Motor neuron (in vitro differentiated cells): Measurements from ENCODE around the gene TRIP10. TPM values are rescaled to one million over a fixed set of nuclear protein-coding genes. Genes with fewer than 3 reads are reported as not detected.

Source experiments
- ATAC-seq, 8 experiments: fragments of 200-7000 bp; cut with Tn5 transposase; replicated peaks in 6 of 8; 2 replicates each; pipeline ENCODE4 v1.8.0; 2021; ENCODE audit warnings: mild to moderate bottlenecking in 8 of 8, moderate library complexity in 8 of 8
- H3K27ac ChIP-seq, 2 donors: fragments of 250-450 bp; sonication (Bioruptor Pico); 2 replicates each; pipeline ENCODE4 v1.9.0; 2021; ENCODE audit warnings: antibody characterized with exemption in 2 of 2, mild to moderate bottlenecking in 2 of 2, moderate library complexity in 1 of 2
- H3K4me1 ChIP-seq, 2 donors: fragments of 250-450 bp; sonication (Bioruptor Pico); replicated peaks in 1 of 2; 2 replicates each; pipeline ENCODE4 v1.6.1; 2021; ENCODE audit warnings: antibody characterized with exemption in 2 of 2, mild to moderate bottlenecking in 2 of 2, moderate library complexity in 1 of 2
- H3K4me3 ChIP-seq, 5 donors: fragments of 250-450 bp; sonication (Bioruptor Pico); 2 replicates each; pipeline ENCODE4 v1.9.0; 2021; ENCODE audit warnings: antibody characterized with exemption in 5 of 5, mild to moderate bottlenecking in 5 of 5, moderate library complexity in 4 of 5
- WGBS, 10 experiments: fragments of 450-650 bp; shearing (Covaris generic); methylation state at CpG; one replicate each; pipeline ENCODE4 v1.0.0; 2022; 5-methylcytosine and 5-hydroxymethylcytosine counted together
- in situ Hi-C, 9 experiments: fragments of 400-800 bp; cut with MboI; loops; one replicate each; pipeline ENCODE4 v1.15.0; 2021; ENCODE audit warnings: low sequenced_read_pairs in 9 of 9, low pct_unique_long_range_greater_than_20kb in 2 of 9; ENCODE audit not compliant: unreplicated experiment in 9 of 9
- total RNA-seq, 8 experiments: library from RNA; unstranded; fragments of 300-600 nt; gene quantifications; 2 replicates each; pipeline versions ENCODE4 v1.2.3 to v1.2.4, GENCODE V29; 2022

Gene TRIP10, protein sequence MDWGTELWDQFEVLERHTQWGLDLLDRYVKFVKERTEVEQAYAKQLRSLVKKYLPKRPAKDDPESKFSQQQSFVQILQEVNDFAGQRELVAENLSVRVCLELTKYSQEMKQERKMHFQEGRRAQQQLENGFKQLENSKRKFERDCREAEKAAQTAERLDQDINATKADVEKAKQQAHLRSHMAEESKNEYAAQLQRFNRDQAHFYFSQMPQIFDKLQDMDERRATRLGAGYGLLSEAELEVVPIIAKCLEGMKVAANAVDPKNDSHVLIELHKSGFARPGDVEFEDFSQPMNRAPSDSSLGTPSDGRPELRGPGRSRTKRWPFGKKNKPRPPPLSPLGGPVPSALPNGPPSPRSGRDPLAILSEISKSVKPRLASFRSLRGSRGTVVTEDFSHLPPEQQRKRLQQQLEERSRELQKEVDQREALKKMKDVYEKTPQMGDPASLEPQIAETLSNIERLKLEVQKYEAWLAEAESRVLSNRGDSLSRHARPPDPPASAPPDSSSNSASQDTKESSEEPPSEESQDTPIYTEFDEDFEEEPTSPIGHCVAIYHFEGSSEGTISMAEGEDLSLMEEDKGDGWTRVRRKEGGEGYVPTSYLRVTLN
- 10 to 100 TPM in 3 of 8 experiments, 1 to 10 TPM in 5; 5.8 to 28.7 (median 9.2) TPM for total RNA-seq

DNA sequence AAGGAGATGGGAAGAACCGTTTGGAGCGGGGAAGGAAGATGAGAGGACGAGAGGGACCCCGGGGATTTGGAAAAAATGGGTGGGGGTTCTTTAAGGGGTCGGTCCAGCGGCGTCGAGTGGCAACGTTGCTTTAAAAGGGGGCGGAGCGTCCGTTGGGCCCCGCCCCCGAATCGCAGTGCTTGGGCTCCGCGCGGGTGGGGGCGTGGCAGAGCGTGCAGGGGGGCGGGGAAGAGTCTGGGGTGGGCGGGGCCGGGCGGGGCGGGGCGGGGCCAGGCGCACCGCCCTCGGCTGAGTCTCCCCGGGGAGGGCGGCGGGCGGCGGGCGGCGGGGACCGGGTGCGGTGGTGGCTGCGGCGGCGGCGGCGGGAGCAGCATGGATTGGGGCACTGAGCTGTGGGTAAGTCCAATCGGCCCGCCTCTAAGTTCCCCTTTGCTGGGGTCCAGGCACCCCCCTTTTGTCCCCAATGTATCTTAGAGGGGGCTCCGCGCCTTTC lies at the start of gene TRIP10:
TSS of gene TRIP10 (plus strand) at position 291 of the 493 bp plus-strand sequence. CDS start at position 373, 82 bp downstream.
- in situ Hi-C loops = loop anchor here in 1 of 9 experiments (10.0 kb wide), 1 partner anchor 125 kb away; no protein-coding TSS in a partner anchor
- H3K27ac ChIP-seq = peak within 1 kb of the TSS; percentile 53 to 86
- peaks cover 20 to 33% of the 10 kb centered on the region in 2 donors for H3K4me1 ChIP-seq

DNA sequence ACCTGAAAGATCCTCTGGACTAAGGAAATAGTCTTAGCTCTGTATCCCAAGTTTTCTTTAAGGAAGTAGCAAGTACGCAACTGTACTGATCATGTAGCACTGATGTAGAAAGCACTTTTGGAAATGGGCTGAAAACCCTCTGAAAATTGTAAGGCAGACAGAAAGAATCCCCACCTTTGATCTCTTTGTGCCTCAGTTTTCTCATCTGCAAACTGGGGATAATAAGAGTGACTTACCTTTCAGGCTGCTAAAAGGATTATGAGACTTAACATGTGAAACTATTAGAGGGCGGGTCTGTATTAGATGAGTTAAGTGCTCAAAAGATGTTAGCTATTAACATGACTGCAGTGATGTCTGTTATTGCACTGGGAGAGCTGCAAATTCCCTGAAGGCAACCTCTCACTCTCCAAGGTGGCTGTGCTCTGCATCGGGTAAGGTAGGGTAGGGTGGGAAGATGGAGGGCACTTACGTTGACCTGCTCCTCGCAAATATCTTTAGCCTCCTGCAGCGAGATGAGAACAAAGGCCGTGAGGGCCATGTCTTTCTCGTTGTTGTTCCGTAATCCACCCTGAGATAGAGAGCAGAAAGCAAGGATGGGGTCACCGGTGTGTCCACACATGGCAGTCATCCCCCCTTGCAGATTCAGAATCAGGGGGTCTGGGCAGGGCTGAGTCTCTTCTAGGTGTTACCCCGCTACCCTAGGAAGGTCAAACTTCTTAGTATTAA lies 49.2 kb upstream of the TRIP10 start:
- Histone ChIP-seq H3K4me1 (no peaks in the 10 kb centered on the region), H3K27ac (no peak overlapping the region), H3K4me3 (no peak overlapping the region)
- WGBS, 10 experiments = 53 to 100% (median 80%) methylated on average over 1 to 9 of the region's 11 CpGs; no CpG with 5 or more reads in 1 of the 10 experiments
- no peak for ATAC-seq
- in situ Hi-C loops = no loop called here

More for the DNA sequence above, at the start of gene TRIP10:
- peak in 2 of 8 experiments; percentile 0 to 2 for ATAC-seq
- 0% methylated on average over 1 of the region's 47 CpGs; no CpG with 5 or more reads in 9 of the 10 experiments for WGBS, 10 experiments
- peak within 1 kb of the TSS; percentile 37 to 51 (median 45) for H3K4me3 ChIP-seq

DNA sequence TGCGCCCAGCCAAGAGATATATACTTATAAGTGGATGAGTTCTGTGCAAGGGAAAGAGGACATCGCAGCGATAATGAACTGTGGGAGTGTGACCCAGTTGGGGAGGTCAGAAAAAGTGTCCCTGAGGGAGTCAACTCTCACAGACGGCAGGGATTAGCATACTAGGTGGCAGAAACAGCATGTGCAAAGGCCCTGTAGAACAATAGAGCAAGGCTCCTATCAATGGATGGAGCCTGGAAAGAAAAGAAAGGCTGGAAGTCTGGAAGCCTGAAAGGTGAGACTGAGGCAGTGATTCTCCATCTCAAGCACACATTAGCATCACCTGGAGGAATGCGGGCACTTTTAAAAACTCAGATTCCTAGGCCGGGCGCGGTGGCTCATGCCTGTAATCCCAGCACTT lies 48.1 kb upstream of the TRIP10 start:
- in situ Hi-C loops = no loop called here
- H3K4me3 ChIP-seq = no peak overlapping the region
- no peaks in the 10 kb centered on the region for H3K4me1 ChIP-seq
- H3K27ac ChIP-seq = no peak overlapping the region
- no peak for ATAC-seq
- WGBS, 10 experiments = 80 to 100% (median 88%) methylated on average over 1 to 8 of the region's 8 CpGs; no CpG with 5 or more reads in 5 of the 10 experiments

DNA sequence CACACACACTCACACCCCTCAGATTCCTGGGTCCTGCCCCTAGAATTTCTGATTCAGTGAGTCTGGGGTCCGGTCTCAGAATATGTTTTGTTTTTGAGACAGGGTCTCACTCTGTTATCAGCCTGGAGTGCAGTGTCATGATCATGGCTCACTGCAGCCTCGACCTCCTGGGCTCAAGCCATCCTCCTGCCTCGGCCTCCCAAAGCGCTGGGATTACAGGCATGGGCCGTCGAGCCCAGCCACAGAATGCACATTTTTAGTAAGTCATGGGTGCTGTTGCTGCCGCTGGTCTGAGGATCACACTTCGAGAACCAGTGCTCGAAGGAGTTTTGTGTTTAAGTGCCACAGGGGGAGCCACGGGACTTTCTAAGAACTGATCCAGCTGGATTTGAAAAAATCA lies 47.5 kb upstream of the TRIP10 start:
- no peak for ATAC-seq
- no peak overlapping the region for H3K27ac ChIP-seq
- WGBS, 10 experiments = 75 to 100% (median 80%) methylated on average over 1 to 7 of the region's 10 CpGs; no CpG with 5 or more reads in 5 of the 10 experiments
- H3K4me3 ChIP-seq = no peak overlapping the region
- in situ Hi-C loops = no loop called here
- H3K4me1 ChIP-seq = no peaks in the 10 kb centered on the region

DNA sequence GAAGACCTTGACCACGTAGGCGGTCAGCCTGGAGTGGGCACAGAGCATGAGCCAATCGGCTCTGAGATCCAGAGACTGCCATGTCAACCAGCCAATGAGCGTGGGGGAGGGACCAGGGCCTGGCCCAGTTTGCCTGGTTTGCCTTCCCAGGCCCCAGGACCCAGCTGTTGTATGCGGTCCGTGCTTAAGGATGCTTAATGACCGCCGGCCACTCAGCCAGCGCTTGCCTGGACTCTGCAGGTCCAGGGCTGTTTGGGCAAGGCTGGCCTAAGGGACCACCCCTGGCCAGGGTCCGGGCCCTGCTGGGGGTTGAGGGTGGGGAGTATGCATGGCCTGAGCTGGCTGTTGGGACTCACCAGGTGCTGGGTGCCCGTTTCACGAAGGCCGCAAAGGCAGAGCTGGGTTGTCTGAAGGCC lies 46.4 kb upstream of the TRIP10 start:
- ATAC-seq = no peak
- Histone ChIP-seq H3K4me1 (no peaks in the 10 kb centered on the region), H3K4me3 (no peak overlapping the region), H3K27ac (no peak overlapping the region)
- 66 to 100% (median 80%) methylated on average over 1 to 7 of the region's 13 CpGs; no CpG with 5 or more reads in 5 of the 10 experiments for WGBS, 10 experiments
- in situ Hi-C loops = no loop called here

DNA sequence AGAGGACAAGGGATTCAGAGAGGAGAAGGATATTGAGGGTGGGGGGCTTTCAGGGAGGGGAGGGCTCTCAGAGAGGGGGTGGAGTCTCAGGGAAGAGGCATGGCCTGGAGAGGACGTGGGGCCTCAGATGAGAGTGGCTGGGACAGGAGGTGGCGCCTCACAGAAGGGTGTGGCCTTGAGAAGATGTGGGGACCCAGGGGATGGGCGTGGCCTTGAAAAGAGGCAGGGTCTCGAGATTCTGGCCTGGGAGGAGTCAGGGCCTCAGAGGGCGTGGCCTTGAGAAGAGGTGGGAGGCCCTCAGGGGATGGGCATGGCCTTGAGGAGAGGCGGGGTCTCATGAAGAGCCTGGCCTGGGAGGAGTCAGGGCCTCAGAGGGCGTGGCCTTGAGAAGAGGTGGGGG lies 45.8 kb upstream of the TRIP10 start:
- Histone ChIP-seq H3K27ac (no peak overlapping the region), H3K4me3 (no peak overlapping the region), H3K4me1 (no peaks in the 10 kb centered on the region)
- peak in 1 of 8 experiments; percentile 11 for ATAC-seq
- in situ Hi-C loops = no loop called here
- no CpG with 5 or more reads among the region's 7 CpGs for WGBS, 10 experiments

DNA sequence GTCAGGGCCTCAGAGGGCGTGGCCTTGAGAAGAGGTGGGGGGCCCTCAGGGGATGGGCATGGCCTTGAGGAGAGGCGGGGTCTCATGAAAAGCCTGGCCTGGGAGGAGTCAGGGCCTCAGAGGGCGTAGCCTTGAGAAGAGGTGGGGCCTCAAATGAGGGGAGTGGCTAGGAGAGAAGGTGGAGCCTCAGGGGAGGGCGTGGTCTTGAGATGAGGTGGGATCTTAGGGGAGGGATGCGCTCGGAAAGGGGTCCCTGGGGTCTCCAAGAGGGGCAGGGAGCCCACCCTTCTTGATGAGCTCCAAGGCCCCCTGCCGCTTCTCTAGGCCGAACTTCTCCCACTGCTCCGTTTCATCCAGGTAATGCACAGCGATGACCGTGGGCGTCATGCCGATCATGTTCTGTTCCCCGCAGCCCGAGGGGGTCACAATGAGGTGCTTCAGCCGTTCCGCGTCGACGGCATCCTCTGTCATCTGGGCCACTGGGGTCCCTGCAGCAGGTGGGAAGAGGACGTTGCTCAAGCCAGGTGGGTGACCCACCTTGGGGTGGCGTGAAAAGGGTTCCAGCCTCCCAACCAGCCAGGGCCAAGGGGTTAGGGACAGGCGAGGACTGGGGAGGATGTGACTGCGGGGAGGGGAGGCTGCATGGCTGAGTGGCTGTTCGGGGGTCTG lies 45.2 kb upstream of the TRIP10 start:
- in situ Hi-C loops = no loop called here
- WGBS, 10 experiments = 100% methylated on average over 1 to 2 of the region's 25 CpGs; no CpG with 5 or more reads in 8 of the 10 experiments

DNA sequence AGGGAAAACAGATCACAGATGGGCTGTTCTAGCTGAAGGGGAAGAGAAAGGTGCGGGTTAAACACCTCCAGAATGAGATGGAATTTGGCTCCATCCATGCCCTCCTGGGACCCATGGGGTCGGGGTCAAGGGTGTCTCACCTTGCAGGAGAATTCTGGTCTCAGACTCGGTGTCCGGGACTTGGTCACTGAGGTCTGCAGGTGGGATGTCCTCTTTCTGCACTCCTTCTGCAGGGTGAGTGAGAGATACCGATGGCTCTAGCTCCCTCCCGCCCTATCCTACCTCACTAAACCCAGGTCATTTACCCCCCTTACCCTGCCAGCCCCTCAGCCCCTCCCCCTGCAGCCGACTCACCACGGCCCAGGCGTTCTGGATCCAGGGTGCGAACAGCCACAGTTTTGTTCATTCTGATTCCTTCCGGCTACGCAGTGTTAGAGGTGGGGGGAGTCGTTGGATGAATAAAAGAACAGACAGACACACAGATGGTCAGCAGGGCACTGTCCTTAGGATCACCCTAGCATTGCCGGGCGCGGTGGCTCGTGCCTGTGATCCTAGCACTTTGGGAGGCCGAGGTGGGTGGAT lies 43.1 kb upstream of the TRIP10 start:
- no peak overlapping the region for H3K27ac ChIP-seq
- no peaks in the 10 kb centered on the region for H3K4me1 ChIP-seq
- H3K4me3 ChIP-seq = no peak overlapping the region
- ATAC-seq = no peak
- WGBS, 10 experiments = 33 to 100% (median 63%) methylated on average over 1 to 5 of the region's 18 CpGs; no CpG with 5 or more reads in 6 of the 10 experiments
- in situ Hi-C loops = no loop called here

More for the DNA sequence above, 45.2 kb upstream of the TRIP10 start:
- ATAC-seq = peak in 2 of 8 experiments; percentile 11 to 35
- Histone ChIP-seq H3K4me1 (no peaks in the 10 kb centered on the region), H3K27ac (no peak overlapping the region), H3K4me3 (no peak overlapping the region)

DNA sequence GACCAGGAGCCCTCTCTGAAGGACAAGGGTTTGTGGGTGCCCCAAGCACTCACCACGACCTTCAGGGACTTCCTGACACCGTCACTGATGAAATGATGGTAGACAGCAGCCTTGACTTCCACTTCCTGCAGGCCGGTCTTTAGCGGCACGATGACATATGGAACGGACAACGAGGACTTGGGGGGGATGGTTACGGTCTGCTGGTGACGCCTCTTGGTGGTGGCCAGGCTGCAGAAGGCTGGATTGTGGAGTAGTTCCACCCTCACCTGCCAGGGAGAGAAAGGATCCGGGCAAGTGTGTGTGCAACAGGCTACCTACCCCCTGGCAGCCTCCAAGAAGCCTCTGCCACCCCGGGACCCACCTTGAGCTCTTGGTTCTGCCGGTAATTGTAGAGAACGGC lies 42.2 kb upstream of the TRIP10 start:
- in situ Hi-C loops = no loop called here
- no peaks in the 10 kb centered on the region for H3K4me1 ChIP-seq
- no peak overlapping the region for H3K27ac ChIP-seq
- WGBS, 10 experiments = 58 to 100% (median 86%) methylated on average over 1 to 10 of the region's 13 CpGs; no CpG with 5 or more reads in 4 of the 10 experiments
- ATAC-seq = no peak
- no peak overlapping the region for H3K4me3 ChIP-seq

DNA sequence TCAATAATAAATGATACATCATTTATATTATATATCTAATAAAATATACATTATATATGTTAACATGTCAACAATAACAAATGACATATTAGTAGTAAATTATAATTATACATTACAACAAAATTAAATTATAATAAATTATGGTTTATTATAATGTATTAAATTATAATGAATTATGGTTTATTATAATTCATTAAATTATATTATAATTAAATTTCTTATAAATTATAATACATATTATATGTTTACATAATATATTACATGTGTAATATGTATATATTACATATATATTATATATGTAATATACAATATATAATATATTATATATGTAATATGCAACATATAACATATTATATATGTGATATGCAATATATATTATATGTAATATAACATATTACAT lies 39.5 kb upstream of the TRIP10 start:
- H3K4me3 ChIP-seq = no peak overlapping the region
- H3K4me1 ChIP-seq = no peaks in the 10 kb centered on the region
- H3K27ac ChIP-seq = no peak overlapping the region
- in situ Hi-C loops = no loop called here
- no peak for ATAC-seq

DNA sequence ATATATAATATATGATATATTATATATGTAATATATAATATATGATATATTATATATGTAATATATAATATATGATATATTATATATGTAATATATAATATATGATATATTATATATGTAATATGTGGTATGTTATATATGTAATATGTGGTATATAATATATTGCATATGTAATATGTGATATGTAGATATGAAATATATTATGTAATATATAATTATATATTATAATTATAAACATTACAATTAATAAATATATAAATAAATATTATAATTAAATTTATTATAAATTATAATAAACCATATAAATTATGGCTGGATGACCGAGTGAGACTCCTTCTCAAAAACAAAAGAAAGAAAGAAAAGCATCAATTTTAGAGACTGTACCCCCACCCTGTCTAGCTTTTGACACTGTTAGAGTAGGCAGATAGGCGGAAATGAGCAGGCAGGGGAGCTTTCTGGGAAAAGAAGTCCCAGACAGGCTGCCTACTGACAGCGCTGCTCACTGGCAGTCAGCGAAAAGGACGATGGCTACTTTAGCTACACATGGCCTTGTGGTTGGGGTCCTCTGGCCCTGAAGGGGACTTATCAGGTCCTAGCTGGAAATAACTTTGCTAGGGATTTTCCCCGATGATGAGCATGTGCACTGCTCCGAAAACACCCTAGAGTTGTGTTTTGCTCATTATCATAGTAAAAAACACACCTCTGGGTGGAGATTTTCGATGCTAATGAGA lies 38.7 kb upstream of the TRIP10 start:
- H3K4me1 ChIP-seq = no peaks in the 10 kb centered on the region
- H3K27ac ChIP-seq = no peak overlapping the region
- WGBS, 10 experiments = 35 to 92% (median 72%) methylated on average over 1 to 5 of the region's 8 CpGs; no CpG with 5 or more reads in 1 of the 10 experiments
- no peak overlapping the region for H3K4me3 ChIP-seq
- no peak for ATAC-seq
- in situ Hi-C loops = no loop called here
